Transverse colon (tissue), 4 donors: Measurements from ENCODE around the gene EPHA5. TPM values are rescaled to one million over a fixed set of nuclear protein-coding genes. Genes with fewer than 3 reads are reported as not detected.

Source experiments
- DNase-seq: peaks from one replicate; pipeline ENCODE4 v3.0.0-alpha.2; 2019
- H3K27ac ChIP-seq, 4 donors: fragments of 200-600 bp; sonication (generic); 2 replicates each; pipeline ENCODE4 v1.5.1; 2016 to 2018; ENCODE audit warnings: inconsistent platforms in 4 of 4
- H3K27me3 ChIP-seq: fragments of 200-600 bp; sonication (generic); 2 replicates; pipeline ENCODE4 v1.5.1; 2017; ENCODE audit warnings: inconsistent platforms
- H3K36me3 ChIP-seq, 4 donors: fragments of 200-600 bp; sonication (generic); 2 replicates each; pipeline ENCODE4 v1.5.1; 2017 to 2019; ENCODE audit warnings: inconsistent platforms in 4 of 4
- H3K4me1 ChIP-seq, 4 donors: fragments of 200-600 bp; sonication (generic); 2 replicates each; pipeline ENCODE4 v1.5.1; 2017 to 2020; ENCODE audit warnings: inconsistent platforms in 4 of 4
- H3K4me3 ChIP-seq, 4 donors: fragments of 200-600 bp; sonication (generic); 1 replicate in 1 of 4; 2 replicates in 3 of 4; pipeline versions ENCODE4 v1.5.1 to v1.6.1; 2017 to 2019; ENCODE audit warnings: inconsistent platforms in 4 of 4
- H3K9me3 ChIP-seq, 2 donors: fragments of 200-600 bp; sonication (generic); 2 replicates each; pipeline ENCODE4 v1.5.1; 2017 to 2019; ENCODE audit warnings: inconsistent platforms in 2 of 2
- EP300 ChIP-seq: sonication (generic); formaldehyde crosslinking; IDR thresholded peaks from one replicate; pipeline ENCODE4 v1.6.1; 2017; ENCODE audit warnings: antibody characterized with exemption, low read depth
- POLR2A ChIP-seq: fragments of 450-650 bp; IDR thresholded peaks from one replicate; pipeline ENCODE4 v1.6.1; 2016; ENCODE audit warnings: antibody characterized with exemption, mild to moderate bottlenecking, moderate library complexity
- POLR2AphosphoS5 ChIP-seq, 3 donors: sonication (generic); formaldehyde crosslinking; IDR thresholded peaks; one replicate each; pipeline ENCODE4 v1.6.1; 2016; ENCODE audit warnings: antibody characterized with exemption in 3 of 3
- WGBS, 2 donors: methylation state at CpG; one replicate each; pipeline ENCODE4 v1.1.5; 2018; ENCODE audit warnings: low coverage in 1 of 2; 5-methylcytosine and 5-hydroxymethylcytosine counted together
- in situ Hi-C, 4 donors: fragments of 200-750 bp; cut with MboI; loops; one replicate each; pipeline versions ENCODE4 v1.15.0 to v1.15.1; 2017; ENCODE audit warnings: low sequenced_read_pairs in 3 of 4, low pct_ligation_motif_present in 1 of 4, low pct_unique_long_range_greater_than_20kb in 1 of 4
- intact Hi-C: fragments of 100-400 bp; cut with DNase I; formaldehyde crosslinking; loops from one replicate; pipeline ENCODE4 v1.15.1; 2023; ENCODE audit warnings: low total_unique reads
- total RNA-seq, 4 donors: library from RNA; depleted of rRNA; stranded (reverse); fragments of >200 nt; gene quantifications; one replicate each; pipeline ENCODE4 v1.1.0, GENCODE V29; 2016
- TF ChIP-seq, protein P1 (sequence below), 5 experiments: fragments of 200-600 bp in 3 of 5; fragments of 450-650 bp in 2 of 5; sonication (generic) in 3 of 5; IDR thresholded peaks; 1 replicate in 2 of 5; 2 replicates in 3 of 5; pipeline ENCODE4 v1.5.1; 2016 to 2017; ENCODE audit warnings: antibody characterized with exemption in 5 of 5, inconsistent platforms in 3 of 5, mild to moderate bottlenecking in 2 of 5, moderate library complexity in 1 of 5

EPHA5 gene
- under 1 TPM in 3 of 4 donors, not detected in 1; 0.14 to 0.60 (median 0.32) TPM for total RNA-seq

GRCh38 chr4:65670331-65671031 is at the start of gene EPHA5:
Gene EPHA5, minus strand, starts transcription at chr4:65670489. Its CDS starts 747 bp downstream, at chr4:65669742.
- no peak for TF ChIP-seq POLR2A
- TF ChIP-seq, protein P1, sequence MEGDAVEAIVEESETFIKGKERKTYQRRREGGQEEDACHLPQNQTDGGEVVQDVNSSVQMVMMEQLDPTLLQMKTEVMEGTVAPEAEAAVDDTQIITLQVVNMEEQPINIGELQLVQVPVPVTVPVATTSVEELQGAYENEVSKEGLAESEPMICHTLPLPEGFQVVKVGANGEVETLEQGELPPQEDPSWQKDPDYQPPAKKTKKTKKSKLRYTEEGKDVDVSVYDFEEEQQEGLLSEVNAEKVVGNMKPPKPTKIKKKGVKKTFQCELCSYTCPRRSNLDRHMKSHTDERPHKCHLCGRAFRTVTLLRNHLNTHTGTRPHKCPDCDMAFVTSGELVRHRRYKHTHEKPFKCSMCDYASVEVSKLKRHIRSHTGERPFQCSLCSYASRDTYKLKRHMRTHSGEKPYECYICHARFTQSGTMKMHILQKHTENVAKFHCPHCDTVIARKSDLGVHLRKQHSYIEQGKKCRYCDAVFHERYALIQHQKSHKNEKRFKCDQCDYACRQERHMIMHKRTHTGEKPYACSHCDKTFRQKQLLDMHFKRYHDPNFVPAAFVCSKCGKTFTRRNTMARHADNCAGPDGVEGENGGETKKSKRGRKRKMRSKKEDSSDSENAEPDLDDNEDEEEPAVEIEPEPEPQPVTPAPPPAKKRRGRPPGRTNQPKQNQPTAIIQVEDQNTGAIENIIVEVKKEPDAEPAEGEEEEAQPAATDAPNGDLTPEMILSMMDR (IDR thresholded peaks at IDR 0.05): peak in 2 of 5 experiments; percentile 7
- in situ Hi-C loops: no loop called here
- Histone ChIP-seq H3K27ac (no peak within 1 kb of the TSS), H3K27me3 (peaks cover 67% of the 10 kb centered on the region), H3K4me1 (peaks cover 0 to 24% (median 14%) of the 10 kb centered on the region in 4 donors), H3K9me3 (no peaks in the 10 kb centered on the region), H3K36me3 (no peaks in the 10 kb centered on the region), H3K4me3 (peak within 1 kb of the TSS in 3 of 4 donors; percentile 17 to 40 (median 18))
- intact Hi-C loops: no loop called here
- WGBS, 2 donors: 0 to 11% methylated on average over 4 to 44 of the region's 51 CpGs
- DNase-seq: no peak

- in situ Hi-C loops: no loop called here
- Histone ChIP-seq H3K4me1 (no peaks in the 10 kb centered on the region), H3K27me3 (no peaks in the 10 kb centered on the region), H3K9me3 (no peaks in the 10 kb centered on the region), H3K36me3 (no peaks in the 10 kb centered on the region), H3K27ac (no peak overlapping the region), H3K4me3 (no peak overlapping the region)
- 24 to 47% methylated on average over 2 of the region's 2 CpGs for WGBS, 2 donors
- no peak for DNase-seq
- TF ChIP-seq POLR2AphosphoS5 (IDR thresholded peaks at IDR 0.05) (no peak), EP300 (no peak)
- intact Hi-C loops: no loop called here
Measured at GRCh38 chr4:65719635-65720034, 49.3 kb upstream of the EPHA5 start.

DNA sequence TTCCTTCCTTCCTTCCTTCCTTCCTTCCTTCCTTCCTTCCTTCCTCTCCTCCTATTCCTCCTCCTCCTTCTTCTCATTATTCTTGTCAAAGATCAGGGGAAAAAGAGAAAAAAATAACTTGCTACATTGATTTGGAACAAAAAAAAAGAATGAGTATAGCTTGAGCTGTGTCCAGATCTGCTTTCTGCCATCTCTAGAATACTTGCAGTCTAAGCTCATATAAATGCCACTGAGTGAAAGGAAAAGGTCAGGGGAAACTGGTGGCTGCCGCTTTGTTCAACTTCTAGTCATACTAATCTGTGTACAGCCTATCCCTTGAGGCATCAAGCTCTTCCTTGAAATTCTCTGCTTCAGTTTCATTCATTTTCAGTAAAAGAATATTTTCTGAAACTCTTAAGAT is 28.3 kb upstream of the EPHA5 start:
- Histone ChIP-seq H3K36me3 (no peaks in the 10 kb centered on the region), H3K9me3 (no peaks in the 10 kb centered on the region), H3K4me1 (no peaks in the 10 kb centered on the region), H3K4me3 (no peak overlapping the region), H3K27ac (no peak overlapping the region), H3K27me3 (no peaks in the 10 kb centered on the region)
- no peak for DNase-seq
- intact Hi-C loops (no loop called here), in situ Hi-C loops (no loop called here)
- no peak for TF ChIP-seq POLR2A
- TF ChIP-seq POLR2AphosphoS5 (IDR thresholded peaks at IDR 0.05): no peak
- TF ChIP-seq, protein P1 (IDR thresholded peaks at IDR 0.05): no peak
- TF ChIP-seq EP300: no peak
- WGBS, 2 donors: 78 to 88% methylated on average over 1 of the region's 1 CpG

- Histone ChIP-seq H3K27ac (no peak overlapping the region), H3K9me3 (no peaks in the 10 kb centered on the region), H3K4me1 (no peaks in the 10 kb centered on the region), H3K36me3 (no peaks in the 10 kb centered on the region), H3K4me3 (no peak overlapping the region), H3K27me3 (no peaks in the 10 kb centered on the region)
- in situ Hi-C loops: no loop called here
- TF ChIP-seq POLR2A (no peak), EP300 (no peak), POLR2AphosphoS5 (IDR thresholded peaks at IDR 0.05) (no peak)
- TF ChIP-seq, protein P1 (IDR thresholded peaks at IDR 0.05): no peak
- intact Hi-C loops: no loop called here
- 67 to 72% methylated on average over 4 of the region's 4 CpGs for WGBS, 2 donors
- no peak for DNase-seq
Measured at GRCh38 chr4:65696436-65696835, 26.1 kb upstream of the EPHA5 start.
